Skeletal muscle cell (primary cell): ENCODE results near the gene DHRSX.
"Not testable (repeated sequence)": the region's sequence is repeated elsewhere in the genome, so short reads cannot be mapped to it uniquely, and the experiment has no call there.

Experiments used
- DNase-seq: peaks from one replicate; pipeline ENCODE4 v3.0.0-alpha.2; 2010; ENCODE audit warnings: low read depth
- H3K4me3 ChIP-seq: 2 replicates; pipeline ENCODE4 v1.5.1; 2011; ENCODE audit warnings: low read depth, mild to moderate bottlenecking, control low read depth, low read length, moderate library complexity

The DHRSX gene

GRCh38 chrX:2441466-2441865 lies 59.3 kb downstream of the DHRSX start:
- H3K4me3 ChIP-seq, result no peak overlapping the region
- DNase-seq, result no peak

DNA sequence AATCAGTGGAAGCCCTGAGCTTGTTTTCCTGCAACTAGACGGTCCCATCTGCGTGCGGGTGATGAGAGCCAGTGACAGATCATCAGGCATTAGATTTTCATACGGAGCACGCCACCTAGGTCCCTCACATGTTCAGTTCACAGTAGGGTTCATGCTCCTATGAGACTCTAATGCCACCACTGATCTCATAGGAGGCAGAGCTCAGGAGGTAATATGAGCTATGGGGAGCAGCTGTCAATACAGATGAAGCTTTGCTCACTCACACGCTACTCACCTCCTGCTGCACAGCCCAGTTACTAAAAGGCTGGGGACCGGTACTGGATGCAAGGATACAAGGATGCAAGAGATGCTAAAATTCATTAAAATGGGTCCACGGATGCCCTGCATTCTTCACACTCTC lies 61.2 kb downstream of the DHRSX start:
- no peak overlapping the region for H3K4me3 ChIP-seq
- no peak for DNase-seq

DNA sequence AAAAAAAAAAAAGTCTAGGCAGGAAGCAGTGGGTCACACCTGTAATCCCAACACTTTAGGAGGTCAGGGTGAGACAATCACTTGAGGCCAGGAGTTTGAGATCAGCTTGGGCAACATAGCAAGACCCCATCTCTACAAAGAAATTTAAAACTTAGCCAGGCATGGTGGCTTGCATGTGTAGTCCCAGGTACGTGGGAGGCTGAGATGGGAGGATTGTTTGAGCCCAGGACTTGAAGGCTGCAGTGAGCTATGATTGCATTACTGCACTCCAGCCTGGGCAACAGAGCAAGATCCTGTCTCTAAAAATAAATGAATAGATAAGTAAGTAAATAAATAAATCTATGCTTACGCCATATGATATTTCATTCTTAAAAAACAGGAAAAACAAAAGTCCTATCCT lies 65.3 kb downstream of the DHRSX start:
- DNase-seq, result no peak
- no peak overlapping the region for H3K4me3 ChIP-seq

DNA sequence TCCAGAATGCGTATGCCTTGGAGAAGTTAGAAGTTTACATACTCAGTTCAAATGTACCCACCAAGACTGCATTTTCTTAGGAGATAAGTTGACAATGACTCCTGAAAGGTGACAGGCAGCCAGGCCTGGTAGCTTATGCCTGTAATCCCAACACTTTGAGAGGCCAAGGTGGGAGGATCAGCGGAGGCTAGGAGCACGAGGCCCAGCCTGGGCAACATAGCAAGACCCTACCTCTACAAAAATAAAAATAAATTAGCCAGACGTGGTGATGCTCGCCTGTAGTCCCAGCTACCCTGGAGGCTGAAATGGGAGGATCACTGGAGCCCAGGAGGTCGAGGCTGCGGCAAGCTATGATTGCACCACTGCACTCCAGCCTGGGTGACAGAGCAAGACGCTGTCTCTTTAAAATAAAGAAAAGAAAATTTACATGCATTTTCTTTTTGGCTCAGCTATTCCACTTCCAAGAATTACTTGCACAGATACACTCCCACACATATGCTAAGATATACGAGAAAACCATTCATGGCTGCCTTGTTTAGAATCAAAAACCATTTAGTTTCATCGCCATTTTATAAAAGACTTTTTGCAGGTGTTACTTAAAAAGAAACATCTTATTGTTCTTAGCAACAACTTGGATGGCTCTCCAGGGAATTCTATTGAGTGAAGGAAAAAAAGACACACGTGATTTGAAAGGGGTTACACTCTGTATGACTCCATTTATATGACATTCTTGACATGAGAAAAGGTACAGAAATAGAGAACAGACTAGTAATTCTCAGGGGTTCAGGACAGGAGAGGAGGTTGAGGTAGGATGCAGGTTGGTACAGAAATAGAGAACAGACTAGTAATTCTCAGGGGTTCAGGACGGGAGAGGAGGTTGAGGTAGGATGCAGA lies 66.3 kb downstream of the DHRSX start:
- no peak overlapping the region for H3K4me3 ChIP-seq

GRCh38 chrX:2432298-2432863 lies 68.4 kb downstream of the DHRSX start:
- no peak overlapping the region for H3K4me3 ChIP-seq
- no peak for DNase-seq

More for the DNA sequence above, 66.3 kb downstream of the DHRSX start:
- no peak for DNase-seq

GRCh38 chrX:2430265-2430825 lies 70.4 kb downstream of the DHRSX start:
- DNase-seq, result no peak
- H3K4me3 ChIP-seq, result no peak overlapping the region

GRCh38 chrX:2427737-2428136 lies 73.0 kb downstream of the DHRSX start:
- H3K4me3 ChIP-seq, result no peak overlapping the region
- DNase-seq, result no peak

DNA sequence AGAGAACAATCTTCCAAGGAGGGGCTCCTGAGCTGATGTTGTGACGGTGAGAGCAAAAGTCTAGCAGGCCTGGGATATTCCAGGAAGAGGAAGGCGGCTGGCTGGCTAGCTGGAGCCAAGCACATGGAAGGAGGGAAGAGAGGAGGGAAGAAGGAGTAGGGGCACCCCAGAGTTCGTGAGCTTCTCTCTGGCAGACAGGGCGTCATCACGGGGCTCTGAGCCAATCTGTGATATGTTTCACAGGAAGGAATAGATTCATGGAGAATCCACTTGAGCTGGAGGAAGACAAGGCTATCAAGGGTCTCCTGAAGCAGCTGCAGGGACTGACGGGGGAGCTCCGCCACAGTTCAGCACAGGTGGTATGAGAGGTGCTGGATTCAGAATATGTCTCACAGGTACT lies 73.6 kb downstream of the DHRSX start:
- DNase-seq, result no peak
- H3K4me3 ChIP-seq, result no peak overlapping the region

DNA sequence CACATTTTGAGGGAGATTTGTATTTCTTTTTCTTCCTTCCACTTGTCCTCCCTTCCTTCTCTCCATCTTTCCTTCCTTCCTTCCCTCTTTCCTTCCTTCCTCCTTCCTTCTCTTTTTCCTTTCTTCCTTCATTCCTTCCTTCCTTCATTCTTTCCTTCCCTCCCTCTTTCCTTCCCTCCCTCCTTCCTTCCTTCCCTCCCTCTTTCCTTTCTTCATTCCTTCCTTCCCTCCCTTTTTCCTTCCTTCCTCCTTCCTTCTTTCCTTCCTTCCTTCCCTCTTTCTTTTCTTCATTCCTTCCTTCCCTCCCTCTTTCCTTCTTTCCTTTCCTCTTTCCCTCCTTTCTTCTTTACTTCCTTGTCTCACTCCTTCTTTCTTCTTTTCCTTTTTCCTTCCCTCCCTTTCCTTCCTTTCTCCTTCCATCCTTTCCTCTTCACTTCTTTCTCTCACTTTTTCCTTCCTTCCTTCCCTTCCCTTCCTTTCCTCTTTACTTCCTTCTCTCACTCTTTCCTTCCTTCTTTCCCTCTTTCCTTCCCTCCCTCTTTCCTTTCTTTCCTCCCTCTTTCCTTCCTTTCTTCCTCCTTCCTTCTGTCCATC lies 74.4 kb downstream of the DHRSX start:
- no peak overlapping the region for H3K4me3 ChIP-seq

GRCh38 chrX:2425286-2426071 lies 75.3 kb downstream of the DHRSX start:
- no peak for DNase-seq

More for the DNA sequence above, 74.4 kb downstream of the DHRSX start:
- no peak for DNase-seq

GRCh38 chrX:2424317-2424716 lies 76.5 kb downstream of the DHRSX start:
- H3K4me3 ChIP-seq, result no peak overlapping the region
- DNase-seq, result no peak

More at GRCh38 chrX:2425286-2426071, 75.3 kb downstream of the DHRSX start:
- no peak overlapping the region for H3K4me3 ChIP-seq

- no peak overlapping the region for H3K4me3 ChIP-seq
- DNase-seq, result no peak
These were observed 76.9 kb downstream of the DHRSX start for GRCh38 chrX:2423899-2424298.

- no peak for DNase-seq
- H3K4me3 ChIP-seq, result no peak overlapping the region
These were observed 77.5 kb downstream of the DHRSX start for GRCh38 chrX:2423282-2423681.

DNA sequence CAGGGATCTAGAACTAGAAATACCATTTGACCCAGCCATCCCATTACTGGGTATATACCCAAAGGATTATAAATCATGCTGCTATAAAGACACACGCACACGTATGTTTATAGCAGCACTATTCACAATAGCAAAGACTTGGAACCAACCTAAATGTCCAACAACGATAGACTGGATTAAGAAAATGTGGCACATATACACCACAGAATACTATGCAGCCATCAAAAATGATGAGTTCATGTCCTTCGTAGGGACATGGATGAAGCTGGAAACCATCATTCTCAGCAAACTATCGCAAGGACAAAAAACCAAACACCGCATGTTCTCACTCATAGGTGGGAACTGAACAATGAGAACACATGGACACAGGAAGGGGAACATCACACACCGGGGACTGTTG lies 81.4 kb downstream of the DHRSX start:
- not testable (repeated sequence) for H3K4me3 ChIP-seq, DNase-seq

DNA sequence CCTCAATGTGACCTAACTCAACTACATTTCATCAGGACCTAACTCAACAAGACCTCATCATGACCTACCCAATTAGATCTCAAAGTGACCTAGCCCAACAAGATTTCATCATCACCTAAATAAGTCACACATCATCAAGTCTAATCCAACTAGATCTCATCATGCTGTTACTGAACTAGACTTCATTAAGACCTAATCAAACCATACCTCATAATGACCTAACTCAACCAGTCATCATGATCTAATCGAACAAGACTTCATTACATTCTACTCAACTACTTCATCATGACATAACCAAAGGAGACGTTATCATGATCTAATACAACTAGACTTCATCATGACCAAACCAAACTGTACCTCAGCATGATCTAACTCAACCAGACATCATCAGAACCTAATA lies 82.8 kb downstream of the DHRSX start:
- no peak overlapping the region for H3K4me3 ChIP-seq
- DNase-seq, result no peak

DNA sequence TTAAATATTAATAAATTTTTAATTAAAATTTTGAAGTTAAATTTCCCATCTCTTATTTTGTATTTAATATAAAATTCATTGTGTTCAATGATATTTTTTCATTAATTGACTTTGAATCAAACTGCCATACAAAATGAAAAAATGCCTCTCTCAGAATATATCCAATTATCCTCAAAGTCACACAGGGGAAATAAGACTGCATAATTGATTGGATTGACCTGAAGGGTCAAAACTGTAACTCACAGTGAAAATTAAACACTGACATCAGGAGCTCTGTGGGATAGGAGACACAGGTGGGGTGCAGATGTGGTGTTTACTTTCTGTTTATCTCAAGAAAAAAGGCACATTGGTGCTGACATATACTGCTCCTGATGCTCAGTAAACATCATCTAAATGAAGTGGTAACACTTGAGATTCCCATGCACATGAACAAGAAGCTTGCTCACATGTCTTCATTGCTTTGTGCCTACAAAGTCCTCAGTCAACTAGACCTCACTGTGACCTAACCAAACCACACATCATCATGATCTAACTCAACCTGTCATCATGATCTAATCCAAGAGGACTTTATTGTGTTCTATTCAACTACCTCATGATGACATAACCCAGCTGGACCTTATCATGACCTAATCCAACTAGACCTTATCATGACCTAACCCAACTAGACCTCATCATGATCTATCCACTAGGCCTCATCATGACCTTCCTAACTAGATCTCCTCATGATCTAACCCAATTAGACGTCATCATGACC lies 83.7 kb downstream of the DHRSX start:
- no peak for DNase-seq
- no peak overlapping the region for H3K4me3 ChIP-seq

- no peak overlapping the region for H3K4me3 ChIP-seq
- DNase-seq, result no peak
These were observed 86.4 kb downstream of the DHRSX start for GRCh38 chrX:2414384-2414783.

- no peak for DNase-seq
- no peak overlapping the region for H3K4me3 ChIP-seq
These were observed 86.8 kb downstream of the DHRSX start for GRCh38 chrX:2413969-2414368.

DNA sequence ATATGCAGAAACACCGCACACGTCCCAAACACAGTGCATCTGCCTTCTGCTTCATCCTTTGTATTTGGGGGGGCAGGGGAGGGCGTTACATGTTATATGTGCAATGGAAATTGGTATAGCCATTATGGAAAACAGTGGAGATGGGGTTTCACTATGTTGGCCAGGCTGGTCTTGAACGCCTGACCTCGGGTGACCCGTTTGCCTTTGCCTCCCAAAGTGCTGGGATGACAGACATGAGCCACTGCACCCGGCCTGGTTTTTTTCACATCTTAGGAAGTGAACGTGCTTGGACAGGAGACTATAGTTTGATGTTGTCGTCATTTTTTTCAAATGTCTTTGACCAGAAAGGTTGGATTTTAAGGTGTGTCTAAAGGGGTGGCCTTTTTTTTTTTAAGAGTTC lies 88.6 kb downstream of the DHRSX start:
- H3K4me3 ChIP-seq, result no peak overlapping the region
- no peak for DNase-seq
